ENCODE results near the gene HPSE2.

Gene HPSE2

GRCh38 chr10:98950106-98950505 is 285.5 kb downstream of the HPSE2 start:
- Mint-ChIP-seq H3K27me3 (no peaks in the 10 kb centered on the region), H3K4me1 (no peaks in the 10 kb centered on the region), H3K9me3 (no peaks in the 10 kb centered on the region), H3K36me3 (ENCODE audit: low read depth) (no peaks in the 10 kb centered on the region), H3K4me3 (no peak overlapping the region), H3K27ac (no peak overlapping the region)
- ATAC-seq (no peak), DNase-seq (no peak)

GRCh38 chr10:98949306-98949705 is 286.3 kb downstream of the HPSE2 start:
- ATAC-seq (no peak), DNase-seq (no peak)
- H3K9me3 Mint-ChIP-seq = no peaks in the 10 kb centered on the region
- H3K4me1 Mint-ChIP-seq = no peaks in the 10 kb centered on the region
- no peaks in the 10 kb centered on the region for H3K27me3 Mint-ChIP-seq
- H3K4me3 Mint-ChIP-seq = no peak overlapping the region
- no peaks in the 10 kb centered on the region for H3K36me3 Mint-ChIP-seq (ENCODE audit: low read depth)
- H3K27ac Mint-ChIP-seq = no peak overlapping the region

GRCh38 chr10:98943681-98944080 is 292.0 kb downstream of the HPSE2 start:
- DNase-seq (no peak), ATAC-seq (no peak)
- no peaks in the 10 kb centered on the region for H3K36me3 Mint-ChIP-seq (ENCODE audit: low read depth)
- H3K27ac Mint-ChIP-seq = no peak overlapping the region
- no peak overlapping the region for H3K4me3 Mint-ChIP-seq
- no peaks in the 10 kb centered on the region for H3K9me3 Mint-ChIP-seq
- no peaks in the 10 kb centered on the region for H3K4me1 Mint-ChIP-seq
- H3K27me3 Mint-ChIP-seq = no peaks in the 10 kb centered on the region

- Mint-ChIP-seq H3K27ac (no peak overlapping the region), H3K4me1 (no peaks in the 10 kb centered on the region), H3K4me3 (no peak overlapping the region), H3K9me3 (peaks cover 31% of the 10 kb centered on the region), H3K36me3 (ENCODE audit: low read depth) (no peaks in the 10 kb centered on the region), H3K27me3 (no peaks in the 10 kb centered on the region)
- DNase-seq (no peak), ATAC-seq (no peak)
These were observed 305.9 kb downstream of the HPSE2 start for GRCh38 chr10:98929709-98930108.

GRCh38 chr10:98925651-98926050 is 310.0 kb downstream of the HPSE2 start:
- Mint-ChIP-seq H3K4me1 (no peaks in the 10 kb centered on the region), H3K36me3 (ENCODE audit: low read depth) (no peaks in the 10 kb centered on the region), H3K4me3 (no peak overlapping the region), H3K27ac (no peak overlapping the region), H3K9me3 (peaks cover 1% of the 10 kb centered on the region), H3K27me3 (no peaks in the 10 kb centered on the region)
- ATAC-seq = no peak
- DNase-seq = no peak

GRCh38 chr10:98924526-98924925 is 311.1 kb downstream of the HPSE2 start:
- no peaks in the 10 kb centered on the region for H3K9me3 Mint-ChIP-seq
- H3K27me3 Mint-ChIP-seq = no peaks in the 10 kb centered on the region
- no peaks in the 10 kb centered on the region for H3K4me1 Mint-ChIP-seq
- H3K27ac Mint-ChIP-seq = no peak overlapping the region
- ATAC-seq (no peak), DNase-seq (no peak)
- no peak overlapping the region for H3K4me3 Mint-ChIP-seq
- no peaks in the 10 kb centered on the region for H3K36me3 Mint-ChIP-seq (ENCODE audit: low read depth)

- H3K36me3 Mint-ChIP-seq (ENCODE audit: low read depth) = no peaks in the 10 kb centered on the region
- no peaks in the 10 kb centered on the region for H3K4me1 Mint-ChIP-seq
- ATAC-seq (no peak), DNase-seq (no peak)
- no peak overlapping the region for H3K4me3 Mint-ChIP-seq
- no peaks in the 10 kb centered on the region for H3K27me3 Mint-ChIP-seq
- H3K9me3 Mint-ChIP-seq = no peaks in the 10 kb centered on the region
- H3K27ac Mint-ChIP-seq = no peak overlapping the region
These were observed 314.3 kb downstream of the HPSE2 start for GRCh38 chr10:98921316-98921715.

- Mint-ChIP-seq H3K4me1 (no peaks in the 10 kb centered on the region), H3K27me3 (no peaks in the 10 kb centered on the region), H3K9me3 (no peaks in the 10 kb centered on the region), H3K36me3 (ENCODE audit: low read depth) (no peaks in the 10 kb centered on the region), H3K27ac (no peak overlapping the region), H3K4me3 (no peak overlapping the region)
- DNase-seq (no peak), ATAC-seq (no peak)
These were observed 314.8 kb downstream of the HPSE2 start for GRCh38 chr10:98920807-98921206.

- Mint-ChIP-seq H3K4me3 (no peak overlapping the region), H3K4me1 (no peaks in the 10 kb centered on the region)
These were observed 315.3 kb downstream of the HPSE2 start for GRCh38 chr10:98920360-98920759.

GRCh38 chr10:98919899-98920298 is 315.8 kb downstream of the HPSE2 start:
- no peak overlapping the region for H3K4me3 Mint-ChIP-seq
- no peaks in the 10 kb centered on the region for H3K36me3 Mint-ChIP-seq (ENCODE audit: low read depth)
- ATAC-seq (no peak), DNase-seq (no peak)
- H3K9me3 Mint-ChIP-seq = no peaks in the 10 kb centered on the region
- no peaks in the 10 kb centered on the region for H3K4me1 Mint-ChIP-seq
- no peaks in the 10 kb centered on the region for H3K27me3 Mint-ChIP-seq
- no peak overlapping the region for H3K27ac Mint-ChIP-seq

More at GRCh38 chr10:98920360-98920759, 315.3 kb downstream of the HPSE2 start:
- no peak for ATAC-seq
- Mint-ChIP-seq H3K36me3 (ENCODE audit: low read depth) (no peaks in the 10 kb centered on the region), H3K9me3 (no peaks in the 10 kb centered on the region), H3K27me3 (no peaks in the 10 kb centered on the region), H3K27ac (no peak overlapping the region)
- DNase-seq = no peak

GRCh38 chr10:98917828-98918227 is 317.8 kb downstream of the HPSE2 start:
- ATAC-seq (no peak), DNase-seq (no peak)
- Mint-ChIP-seq H3K36me3 (ENCODE audit: low read depth) (no peaks in the 10 kb centered on the region), H3K27ac (no peak overlapping the region), H3K4me1 (no peaks in the 10 kb centered on the region), H3K9me3 (no peaks in the 10 kb centered on the region), H3K4me3 (no peak overlapping the region), H3K27me3 (no peaks in the 10 kb centered on the region)

- H3K4me3 Mint-ChIP-seq = no peak overlapping the region
- H3K27me3 Mint-ChIP-seq = no peaks in the 10 kb centered on the region
- H3K4me1 Mint-ChIP-seq = no peaks in the 10 kb centered on the region
- ATAC-seq = no peak
- H3K36me3 Mint-ChIP-seq (ENCODE audit: low read depth) = no peaks in the 10 kb centered on the region
- no peak overlapping the region for H3K27ac Mint-ChIP-seq
- no peak for DNase-seq
- H3K9me3 Mint-ChIP-seq = no peaks in the 10 kb centered on the region
These were observed 319.0 kb downstream of the HPSE2 start for GRCh38 chr10:98916526-98917125.

GRCh38 chr10:98915911-98916310 is 319.7 kb downstream of the HPSE2 start:
- Mint-ChIP-seq H3K36me3 (ENCODE audit: low read depth) (no peaks in the 10 kb centered on the region), H3K27me3 (peaks cover 3% of the 10 kb centered on the region), H3K9me3 (no peaks in the 10 kb centered on the region), H3K27ac (no peak overlapping the region), H3K4me3 (no peak overlapping the region), H3K4me1 (no peaks in the 10 kb centered on the region)
- DNase-seq (no peak), ATAC-seq (no peak)

GRCh38 chr10:98910546-98910945 is 325.1 kb downstream of the HPSE2 start:
- H3K4me3 Mint-ChIP-seq = no peak overlapping the region
- H3K36me3 Mint-ChIP-seq (ENCODE audit: low read depth) = no peaks in the 10 kb centered on the region
- DNase-seq (no peak), ATAC-seq (no peak)
- H3K27ac Mint-ChIP-seq = no peak overlapping the region
- no peaks in the 10 kb centered on the region for H3K4me1 Mint-ChIP-seq
- no peaks in the 10 kb centered on the region for H3K9me3 Mint-ChIP-seq
- H3K27me3 Mint-ChIP-seq = peaks cover 3% of the 10 kb centered on the region

- ATAC-seq (no peak), DNase-seq (no peak)
- no peak overlapping the region for H3K27ac Mint-ChIP-seq
- no peaks in the 10 kb centered on the region for H3K9me3 Mint-ChIP-seq
- H3K4me3 Mint-ChIP-seq = no peak overlapping the region
- peaks cover 4% of the 10 kb centered on the region for H3K27me3 Mint-ChIP-seq
- no peaks in the 10 kb centered on the region for H3K4me1 Mint-ChIP-seq
- no peaks in the 10 kb centered on the region for H3K36me3 Mint-ChIP-seq (ENCODE audit: low read depth)
These were observed 325.6 kb downstream of the HPSE2 start for GRCh38 chr10:98910048-98910447.

GRCh38 chr10:98908868-98909267 is 326.8 kb downstream of the HPSE2 start:
- Mint-ChIP-seq H3K9me3 (no peaks in the 10 kb centered on the region), H3K27ac (no peak overlapping the region), H3K36me3 (ENCODE audit: low read depth) (no peaks in the 10 kb centered on the region), H3K4me1 (no peaks in the 10 kb centered on the region), H3K27me3 (peaks cover 4% of the 10 kb centered on the region), H3K4me3 (no peak overlapping the region)
- no peak for ATAC-seq
- DNase-seq = no peak
